ENCODE measurements around the gene FLNA.
"Not testable (repeated sequence)": the region's sequence is repeated elsewhere in the genome, so short reads cannot be mapped to it uniquely, and the experiment has no call there.

The FLNA gene

DNA sequence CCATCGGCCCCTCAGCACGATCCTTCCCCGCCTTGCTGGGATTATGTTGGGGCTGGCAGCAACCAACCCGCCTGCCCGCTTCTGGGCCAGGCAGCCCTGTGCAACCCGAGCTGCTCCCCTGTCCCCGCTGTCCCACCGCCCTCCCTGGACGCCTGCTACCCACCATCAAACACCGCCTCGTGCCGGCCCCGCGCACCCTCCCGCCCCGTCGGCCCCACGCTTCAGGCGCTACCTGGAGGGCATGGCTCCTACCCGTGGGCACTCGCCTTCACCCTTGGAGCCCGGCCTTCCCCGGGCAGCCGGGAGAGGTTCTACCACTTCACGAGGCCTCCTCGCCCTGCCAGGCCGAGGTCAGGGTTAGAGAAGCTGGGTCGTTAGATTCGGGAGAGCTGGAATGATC, 41.9 kb downstream of the FLNA start:
- DNase-seq, result no peak

DNA sequence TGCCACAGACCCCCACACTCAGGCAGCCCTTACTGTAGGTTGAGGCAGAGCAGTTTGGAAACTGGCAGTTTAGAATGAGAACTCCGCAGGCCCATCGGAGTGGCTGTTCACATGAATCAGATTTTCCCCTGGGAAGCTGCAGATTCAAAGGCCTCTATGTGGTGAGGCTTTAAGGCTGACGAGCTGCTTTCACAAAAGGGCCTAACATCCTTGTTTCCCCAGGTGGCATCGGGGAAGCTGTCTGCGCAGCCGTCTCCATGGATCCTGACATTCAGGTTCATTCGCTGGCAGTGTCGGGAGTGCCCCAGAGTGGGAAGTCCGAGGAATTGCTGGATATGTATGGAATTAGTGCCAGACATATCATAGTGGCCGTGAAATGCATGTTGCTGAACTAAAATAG, 45.1 kb downstream of the FLNA start:
- DNase-seq, result no peak

GRCh38 chrX:154328646-154329045, 45.8 kb downstream of the FLNA start:
- DNase-seq, result no peak

DNA sequence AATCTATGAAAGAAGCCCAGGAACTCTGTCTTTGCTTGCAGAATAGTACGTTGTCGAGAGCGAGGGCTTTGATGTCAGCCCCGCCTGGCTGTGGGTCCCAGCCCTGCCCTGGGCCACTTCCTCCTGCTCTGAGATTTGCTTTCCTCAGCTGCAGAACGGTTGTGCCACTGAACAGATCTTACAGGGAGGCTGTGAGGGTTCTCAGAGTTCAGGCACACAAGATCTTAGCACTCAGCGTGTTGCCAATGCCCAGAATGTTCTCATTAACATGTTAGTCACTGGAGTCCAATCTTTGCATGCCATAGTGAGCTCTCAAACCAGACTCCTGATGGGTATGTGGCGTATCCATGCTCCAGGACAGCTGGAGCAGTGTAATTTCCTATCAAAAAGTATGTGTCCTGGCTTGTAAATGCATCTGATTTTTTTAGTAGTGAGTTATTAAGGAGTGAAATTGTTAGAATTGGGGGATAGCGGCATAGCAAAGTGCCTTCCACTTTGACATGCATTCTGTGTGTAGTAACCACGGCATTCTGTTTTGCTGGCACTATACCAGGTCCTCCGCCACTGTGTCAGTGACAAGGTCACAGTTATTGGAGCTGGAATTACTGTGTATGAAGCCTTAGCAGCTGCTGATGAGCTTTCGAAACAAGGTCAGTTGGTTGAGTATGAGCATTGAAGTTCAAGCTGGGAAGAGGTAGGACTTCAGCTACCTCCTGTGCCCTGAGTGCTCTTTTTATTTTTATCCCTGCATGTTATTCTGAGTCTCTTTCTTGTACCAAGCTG, 47.2 kb downstream of the FLNA start:
- no peak for DNase-seq

- DNase-seq, result no peak
Measured at GRCh38 chrX:154325541-154325940, 48.9 kb downstream of the FLNA start.

DNA sequence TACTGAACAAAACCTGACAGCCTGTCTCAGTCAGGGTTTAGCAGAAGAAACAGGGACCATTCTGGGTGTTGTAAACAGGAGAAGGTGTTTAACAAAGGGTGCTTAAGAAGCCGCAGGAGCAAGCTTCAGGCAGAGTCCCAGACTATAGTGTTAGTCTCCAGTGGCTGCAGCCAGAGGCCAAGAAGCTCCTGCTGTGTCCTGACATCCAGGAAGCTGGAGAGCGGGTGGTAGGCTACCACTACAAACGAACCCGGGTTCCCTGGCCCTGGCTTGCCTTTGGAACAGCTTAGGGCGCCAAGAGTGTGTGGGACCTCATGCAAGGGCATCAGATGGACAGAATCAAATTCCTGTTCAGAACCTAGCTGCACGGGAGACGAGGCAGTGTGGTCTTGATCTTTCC, 50.9 kb downstream of the FLNA start:
- DNase-seq, result no peak

- no peak for DNase-seq
Measured at GRCh38 chrX:154322890-154323289, 51.5 kb downstream of the FLNA start.

DNA sequence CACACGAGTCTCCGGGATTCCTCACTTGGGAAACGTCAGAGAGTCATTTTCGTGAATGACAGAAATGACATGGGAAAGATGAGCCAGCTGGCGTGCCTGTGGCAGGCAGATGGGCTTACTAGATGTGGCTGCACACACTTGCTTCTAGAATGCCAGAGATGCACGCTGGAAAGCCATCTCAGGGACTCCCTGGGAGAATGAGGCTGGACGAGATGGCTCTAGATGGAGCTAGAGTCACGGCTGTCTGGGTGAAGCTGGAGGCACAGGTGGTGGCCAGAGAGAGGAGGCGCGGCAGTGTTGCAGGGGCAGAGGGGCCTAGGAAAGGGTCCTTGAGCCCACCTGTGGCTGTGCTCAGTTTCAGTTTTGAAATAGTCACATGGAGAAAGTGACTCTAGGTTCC, 52.8 kb downstream of the FLNA start:
- no peak for DNase-seq

GRCh38 chrX:154321152-154321551, 53.3 kb downstream of the FLNA start:
- no peak for DNase-seq

- DNase-seq, result no peak
Measured at GRCh38 chrX:154320406-154320805, 54.0 kb downstream of the FLNA start.

GRCh38 chrX:154317391-154317995, 56.9 kb downstream of the FLNA start:
- DNase-seq, result no peak

GRCh38 chrX:154315416-154315815, 59.0 kb downstream of the FLNA start:
- no peak for DNase-seq

GRCh38 chrX:154313147-154313546, 61.3 kb downstream of the FLNA start:
- no peak for DNase-seq

- no peak for DNase-seq
Measured at GRCh38 chrX:154312116-154312515, 62.3 kb downstream of the FLNA start.

DNA sequence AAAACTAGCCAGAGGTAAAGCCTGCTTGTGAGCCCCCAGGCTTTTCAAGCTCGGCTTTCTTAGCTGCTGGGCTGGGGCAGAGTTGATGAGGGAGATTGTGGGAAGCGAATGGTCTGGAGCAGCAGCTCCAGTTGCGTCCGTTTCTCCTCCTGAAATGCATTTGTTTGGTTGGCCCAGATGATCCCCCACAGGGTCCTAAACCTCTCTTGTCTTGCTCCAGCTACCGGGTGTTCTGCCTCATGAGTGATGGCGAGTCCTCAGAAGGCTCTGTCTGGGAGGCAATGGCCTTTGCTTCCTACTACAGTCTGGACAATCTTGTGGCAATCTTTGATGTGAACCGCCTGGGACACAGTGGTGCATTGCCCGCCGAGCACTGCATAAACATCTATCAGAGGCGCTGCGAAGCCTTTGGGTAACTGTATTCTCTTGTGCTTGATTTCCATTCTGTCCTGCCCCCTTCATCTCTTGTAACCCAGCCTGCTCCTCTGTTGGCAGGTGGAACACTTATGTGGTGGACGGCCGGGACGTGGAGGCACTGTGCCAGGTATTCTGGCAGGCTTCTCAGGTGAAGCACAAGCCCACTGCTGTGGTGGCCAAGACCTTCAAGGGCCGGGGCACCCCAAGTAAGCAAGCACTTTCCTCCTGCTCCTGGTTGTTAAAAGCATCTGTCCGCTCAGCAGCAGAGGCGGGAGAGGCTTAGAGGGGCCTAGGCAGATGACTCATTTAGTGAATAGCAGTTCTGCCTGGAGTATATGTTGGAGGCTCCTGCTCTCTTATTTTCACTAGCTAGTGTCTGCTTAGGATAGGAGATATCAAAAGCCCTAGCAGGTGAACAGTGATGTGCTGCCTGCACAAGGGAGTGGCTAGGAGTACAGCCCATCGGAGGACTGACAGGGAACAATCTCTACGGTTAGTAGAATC, 63.6 kb downstream of the FLNA start:
- no peak for DNase-seq

DNA sequence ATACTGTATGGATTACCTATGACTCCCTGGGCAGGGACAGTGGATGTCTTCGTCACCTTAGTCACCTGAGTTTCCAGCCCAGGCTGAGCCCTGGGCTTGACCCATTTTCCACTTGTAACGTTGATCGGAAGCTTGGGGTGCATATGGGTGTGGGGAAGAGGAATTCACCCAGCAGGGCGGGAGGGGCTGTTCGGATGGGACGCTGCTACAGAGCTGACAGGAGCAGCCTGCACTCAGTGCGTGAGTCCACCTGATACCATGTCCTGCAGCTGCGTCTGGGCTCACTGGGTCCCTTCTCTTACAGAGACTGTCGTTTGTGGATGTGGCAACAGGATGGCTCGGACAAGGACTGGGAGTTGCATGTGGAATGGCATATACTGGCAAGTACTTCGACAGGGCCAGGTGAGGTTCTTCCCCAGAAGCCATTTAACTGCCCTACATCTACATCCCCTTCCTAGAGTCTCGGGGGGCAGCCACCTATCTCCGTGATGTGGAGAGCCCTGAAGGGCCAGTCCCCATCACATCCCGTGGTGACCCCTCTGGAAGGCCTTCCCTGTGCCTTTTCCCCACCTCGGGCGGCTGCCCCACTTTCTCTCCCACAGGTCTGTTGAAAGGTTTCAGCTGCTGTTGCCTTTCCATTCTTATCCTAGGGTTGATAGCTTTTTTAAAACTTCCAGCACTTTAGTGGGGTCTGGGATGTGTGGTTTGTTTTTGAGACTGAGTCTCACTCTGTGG, 65.2 kb downstream of the FLNA start:
- no peak for DNase-seq

DNA sequence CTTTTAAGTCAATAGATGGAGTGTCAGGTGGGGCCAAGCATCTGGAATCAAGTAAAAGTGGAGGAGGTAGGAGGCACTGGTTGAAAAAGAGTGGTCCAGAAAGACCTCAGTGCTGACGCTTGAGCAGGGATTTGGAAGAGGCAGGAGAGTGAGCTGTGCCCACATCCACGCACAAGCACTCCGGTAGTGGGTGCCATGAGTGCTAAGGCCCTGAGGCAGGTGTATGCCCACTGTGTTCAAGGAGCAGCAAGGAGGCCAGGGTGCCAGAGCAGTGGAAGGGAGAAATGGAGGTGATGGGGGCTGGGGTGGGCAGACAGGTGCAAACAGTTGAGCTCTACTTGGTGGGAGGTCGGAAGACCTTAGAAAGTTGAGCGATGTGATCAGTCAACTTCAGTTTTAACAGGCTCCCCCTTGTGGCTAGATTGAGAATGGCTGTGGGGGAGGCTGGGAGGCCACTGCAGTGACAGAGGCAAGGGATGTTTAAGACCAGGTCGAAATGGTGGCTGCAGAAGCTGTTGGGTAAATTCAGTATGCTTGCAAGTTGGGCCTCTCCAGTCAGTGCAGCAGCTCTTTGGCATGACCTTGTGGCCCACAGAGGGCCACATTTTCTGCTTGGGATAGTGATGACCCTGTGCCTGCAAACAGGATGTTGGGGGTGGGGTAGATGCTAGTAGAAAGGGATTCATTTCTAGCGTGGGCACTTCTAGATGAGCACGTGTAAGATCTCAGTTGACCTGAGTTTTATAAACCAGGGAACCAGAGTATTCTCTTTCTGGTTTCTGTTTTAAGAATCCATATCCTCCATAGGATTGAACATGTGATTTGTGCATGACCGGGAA, 66.1 kb downstream of the FLNA start:
- no peak for DNase-seq

DNA sequence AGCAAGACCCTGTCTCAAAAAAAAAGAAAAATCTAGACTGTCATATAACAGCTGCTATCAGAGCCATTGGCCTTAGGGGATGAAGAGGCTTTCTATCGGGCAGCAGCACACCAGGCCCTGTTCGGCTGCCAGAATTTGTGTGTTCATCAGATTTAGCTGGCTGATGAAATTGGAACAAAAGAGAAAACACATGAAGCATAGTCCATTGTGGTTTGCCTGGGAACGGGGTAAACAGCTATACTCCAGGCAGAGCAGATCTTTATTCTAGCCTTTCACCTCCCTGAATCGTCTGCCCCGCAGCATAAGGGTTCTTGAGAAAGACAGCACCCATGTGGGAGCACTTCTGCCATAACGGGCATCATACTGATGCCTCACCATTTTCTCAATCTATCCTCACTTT, 67.2 kb downstream of the FLNA start:
- DNase-seq, result no peak

- no peak for DNase-seq
Measured at GRCh38 chrX:154305541-154306205, 68.8 kb downstream of the FLNA start.

DNA sequence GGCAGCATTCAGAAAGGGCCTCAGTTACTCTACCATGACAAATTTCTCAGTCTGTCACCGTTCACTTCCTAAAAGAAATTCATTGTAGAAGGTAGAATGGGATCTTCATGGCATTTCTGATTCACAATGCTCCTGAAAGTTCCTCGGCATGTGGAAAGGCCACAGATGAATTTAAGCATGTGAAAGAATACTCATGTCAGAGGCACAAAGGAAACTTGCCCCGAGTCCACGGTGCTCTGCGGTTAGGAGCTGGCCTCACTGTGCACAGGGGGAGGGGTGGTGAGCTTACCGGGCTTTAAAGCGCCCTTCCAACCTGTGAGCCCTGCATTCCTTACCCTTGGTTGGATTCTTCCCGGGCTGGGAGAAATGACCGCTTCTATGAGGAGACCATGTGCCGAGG, 69.6 kb downstream of the FLNA start:
- no peak for DNase-seq

DNA sequence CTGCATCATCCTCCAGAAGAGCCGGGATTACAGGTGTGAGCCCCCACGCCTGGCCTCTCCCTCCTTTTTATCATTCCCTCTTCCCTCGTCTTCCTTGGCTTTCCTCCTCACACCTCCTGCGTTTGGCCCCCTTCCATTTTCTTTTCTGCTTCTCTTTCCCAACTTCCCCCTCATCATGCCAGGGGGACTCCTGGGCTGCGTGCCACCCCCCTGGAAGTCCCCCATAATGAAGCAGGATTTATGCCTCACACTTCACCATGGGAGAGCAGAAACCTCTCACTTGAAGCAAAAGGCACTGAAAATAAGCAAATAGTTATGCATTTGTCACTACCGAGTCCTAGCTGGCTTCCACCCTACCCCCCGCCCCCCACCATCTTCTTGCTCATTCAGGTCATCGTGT, 71.0 kb downstream of the FLNA start:
- DNase-seq, result no peak

GRCh38 chrX:154302998-154303397, 71.4 kb downstream of the FLNA start:
- not testable (repeated sequence) for DNase-seq
